ENCODE results near the gene FOXP1. TPM values are rescaled to one million over a fixed set of nuclear protein-coding genes. Genes with fewer than 3 reads are reported as not detected.

Gene FOXP1
- polyA plus RNA-seq, 1 donor from 2014 or later, result 5.6 TPM

DNA sequence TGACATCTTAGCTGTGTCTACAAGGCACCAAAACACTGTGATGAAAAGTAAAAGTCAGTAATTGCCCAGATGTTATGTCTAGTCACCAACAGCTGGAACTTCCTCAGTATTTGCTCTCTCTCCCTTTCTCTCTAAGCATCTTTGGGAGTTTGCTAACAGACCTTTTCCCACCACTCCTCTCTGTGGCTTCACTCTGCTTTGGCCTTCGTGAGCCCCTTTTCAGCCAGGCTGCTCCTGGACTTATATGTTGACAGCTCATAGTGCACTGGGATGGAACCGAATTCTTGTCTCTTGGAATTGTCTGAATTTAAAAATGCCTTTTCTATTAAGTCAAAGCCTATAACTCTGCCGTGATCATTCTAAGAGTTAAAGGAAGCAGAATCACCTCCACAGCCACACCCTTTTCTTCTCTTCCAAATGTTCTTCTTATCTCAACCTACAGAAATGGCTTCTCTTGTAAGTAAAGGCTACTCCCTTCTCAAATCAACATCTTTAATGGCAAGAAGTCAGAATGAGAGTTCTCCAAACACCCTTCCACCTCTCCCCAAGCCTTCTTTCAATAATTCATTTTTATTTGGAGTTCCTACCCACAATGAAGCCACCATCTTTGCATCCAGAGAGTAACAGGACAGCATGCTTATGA lies 17.2 kb upstream of the FOXP1 start:
- no peaks in the 10 kb centered on the region for H4K20me1 ChIP-seq (ENCODE audit: insufficient read depth)
- H2AFZ ChIP-seq (ENCODE audit: low read depth, low read length), result no peak overlapping the region
- H3K9me2 ChIP-seq (ENCODE audit: insufficient read depth, low read length), result no peaks in the 10 kb centered on the region
- no peaks in the 10 kb centered on the region for H3K9me3 ChIP-seq (ENCODE audit: low read length)
- no peak overlapping the region for H3K9ac ChIP-seq (ENCODE audit: low read length)
- TF ChIP-seq MXI1 (conservative IDR thresholded peaks at IDR 0.05; ENCODE audit: poor library complexity, severe bottlenecking), result no peak
- TF ChIP-seq RAD21 (conservative IDR thresholded peaks at IDR 0.05), result no peak
- TF ChIP-seq SMC3 (conservative IDR thresholded peaks at IDR 0.05; ENCODE audit: poor library complexity), result no peak
- TF ChIP-seq EP300 (conservative IDR thresholded peaks at IDR 0.05; ENCODE audit: poor library complexity, severe bottlenecking), result no peak
- TF ChIP-seq, protein P1, sequence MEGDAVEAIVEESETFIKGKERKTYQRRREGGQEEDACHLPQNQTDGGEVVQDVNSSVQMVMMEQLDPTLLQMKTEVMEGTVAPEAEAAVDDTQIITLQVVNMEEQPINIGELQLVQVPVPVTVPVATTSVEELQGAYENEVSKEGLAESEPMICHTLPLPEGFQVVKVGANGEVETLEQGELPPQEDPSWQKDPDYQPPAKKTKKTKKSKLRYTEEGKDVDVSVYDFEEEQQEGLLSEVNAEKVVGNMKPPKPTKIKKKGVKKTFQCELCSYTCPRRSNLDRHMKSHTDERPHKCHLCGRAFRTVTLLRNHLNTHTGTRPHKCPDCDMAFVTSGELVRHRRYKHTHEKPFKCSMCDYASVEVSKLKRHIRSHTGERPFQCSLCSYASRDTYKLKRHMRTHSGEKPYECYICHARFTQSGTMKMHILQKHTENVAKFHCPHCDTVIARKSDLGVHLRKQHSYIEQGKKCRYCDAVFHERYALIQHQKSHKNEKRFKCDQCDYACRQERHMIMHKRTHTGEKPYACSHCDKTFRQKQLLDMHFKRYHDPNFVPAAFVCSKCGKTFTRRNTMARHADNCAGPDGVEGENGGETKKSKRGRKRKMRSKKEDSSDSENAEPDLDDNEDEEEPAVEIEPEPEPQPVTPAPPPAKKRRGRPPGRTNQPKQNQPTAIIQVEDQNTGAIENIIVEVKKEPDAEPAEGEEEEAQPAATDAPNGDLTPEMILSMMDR (IDR thresholded peaks at IDR 0.05; ENCODE audit: poor library complexity, severe bottlenecking), result no peak
- no peak for TF ChIP-seq TAF1 (IDR thresholded peaks at IDR 0.05; ENCODE audit: low read depth)
- no peak for TF ChIP-seq EZH2 (IDR thresholded peaks at IDR 0.05; ENCODE audit: borderline replicate concordance, insufficient read depth, low read length, poor library complexity, severe bottlenecking)
- TF ChIP-seq, protein P2, sequence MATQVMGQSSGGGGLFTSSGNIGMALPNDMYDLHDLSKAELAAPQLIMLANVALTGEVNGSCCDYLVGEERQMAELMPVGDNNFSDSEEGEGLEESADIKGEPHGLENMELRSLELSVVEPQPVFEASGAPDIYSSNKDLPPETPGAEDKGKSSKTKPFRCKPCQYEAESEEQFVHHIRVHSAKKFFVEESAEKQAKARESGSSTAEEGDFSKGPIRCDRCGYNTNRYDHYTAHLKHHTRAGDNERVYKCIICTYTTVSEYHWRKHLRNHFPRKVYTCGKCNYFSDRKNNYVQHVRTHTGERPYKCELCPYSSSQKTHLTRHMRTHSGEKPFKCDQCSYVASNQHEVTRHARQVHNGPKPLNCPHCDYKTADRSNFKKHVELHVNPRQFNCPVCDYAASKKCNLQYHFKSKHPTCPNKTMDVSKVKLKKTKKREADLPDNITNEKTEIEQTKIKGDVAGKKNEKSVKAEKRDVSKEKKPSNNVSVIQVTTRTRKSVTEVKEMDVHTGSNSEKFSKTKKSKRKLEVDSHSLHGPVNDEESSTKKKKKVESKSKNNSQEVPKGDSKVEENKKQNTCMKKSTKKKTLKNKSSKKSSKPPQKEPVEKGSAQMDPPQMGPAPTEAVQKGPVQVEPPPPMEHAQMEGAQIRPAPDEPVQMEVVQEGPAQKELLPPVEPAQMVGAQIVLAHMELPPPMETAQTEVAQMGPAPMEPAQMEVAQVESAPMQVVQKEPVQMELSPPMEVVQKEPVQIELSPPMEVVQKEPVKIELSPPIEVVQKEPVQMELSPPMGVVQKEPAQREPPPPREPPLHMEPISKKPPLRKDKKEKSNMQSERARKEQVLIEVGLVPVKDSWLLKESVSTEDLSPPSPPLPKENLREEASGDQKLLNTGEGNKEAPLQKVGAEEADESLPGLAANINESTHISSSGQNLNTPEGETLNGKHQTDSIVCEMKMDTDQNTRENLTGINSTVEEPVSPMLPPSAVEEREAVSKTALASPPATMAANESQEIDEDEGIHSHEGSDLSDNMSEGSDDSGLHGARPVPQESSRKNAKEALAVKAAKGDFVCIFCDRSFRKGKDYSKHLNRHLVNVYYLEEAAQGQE (IDR thresholded peaks at IDR 0.05; ENCODE audit: borderline replicate concordance), result no peak
- no peak for TF ChIP-seq POLR2AphosphoS5 (IDR thresholded peaks at IDR 0.05)
- H3F3A ChIP-seq (ENCODE audit: insufficient read depth, low read length, poor library complexity, severe bottlenecking), result no peaks in the 10 kb centered on the region
- no peak overlapping the region for H3K27ac ChIP-seq (ENCODE audit: low read length)
- no peaks in the 10 kb centered on the region for H3K36me3 ChIP-seq (ENCODE audit: insufficient read depth, low read length)
- no peaks in the 10 kb centered on the region for H3K27me3 ChIP-seq (ENCODE audit: insufficient read depth, low read depth, low read length)
- H3K4me2 ChIP-seq (ENCODE audit: low read length), result no peak overlapping the region
- H3K79me2 ChIP-seq (replicated peaks; ENCODE audit: insufficient read depth, low read length), result no peaks in the 10 kb centered on the region
- H3K4me3 ChIP-seq (ENCODE audit: low read length), result no peak overlapping the region

DNA sequence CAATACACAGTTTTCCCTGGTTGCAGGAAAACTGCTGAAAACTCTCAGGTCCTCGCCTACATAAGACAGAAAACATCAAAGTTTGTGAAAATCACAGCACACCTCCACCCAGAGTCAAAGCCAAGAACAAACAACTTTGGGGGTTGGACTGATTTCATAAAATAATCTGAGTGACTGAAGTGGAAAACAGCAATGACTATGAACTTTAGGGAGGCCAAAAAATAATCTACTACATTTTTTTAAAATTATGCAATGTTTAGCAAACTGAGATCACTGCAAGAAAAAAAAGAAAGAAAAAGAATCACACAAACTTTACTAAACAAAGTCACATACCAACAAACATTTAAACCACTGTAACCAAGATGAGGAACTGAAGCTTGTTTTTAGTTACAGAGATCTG lies 15.9 kb upstream of the FOXP1 start:
- Histone ChIP-seq H3K4me2 (ENCODE audit: low read length) (no peak overlapping the region), H3K9me3 (ENCODE audit: low read length) (no peaks in the 10 kb centered on the region), H3K36me3 (ENCODE audit: insufficient read depth, low read length) (no peaks in the 10 kb centered on the region), H3K27me3 (ENCODE audit: insufficient read depth, low read depth, low read length) (no peaks in the 10 kb centered on the region), H3F3A (ENCODE audit: insufficient read depth, low read length, poor library complexity, severe bottlenecking) (no peaks in the 10 kb centered on the region), H3K4me3 (ENCODE audit: low read length) (no peak overlapping the region), H2AFZ (ENCODE audit: low read depth, low read length) (no peak overlapping the region), H3K9me2 (ENCODE audit: insufficient read depth, low read length) (no peaks in the 10 kb centered on the region), H3K9ac (ENCODE audit: low read length) (no peak overlapping the region), H3K27ac (ENCODE audit: low read length) (no peak overlapping the region), H3K79me2 (replicated peaks; ENCODE audit: insufficient read depth, low read length) (no peaks in the 10 kb centered on the region), H4K20me1 (ENCODE audit: insufficient read depth) (no peaks in the 10 kb centered on the region)
- TF ChIP-seq SMC3 (conservative IDR thresholded peaks at IDR 0.05; ENCODE audit: poor library complexity) (no peak), MXI1 (conservative IDR thresholded peaks at IDR 0.05; ENCODE audit: poor library complexity, severe bottlenecking) (no peak), TAF1 (IDR thresholded peaks at IDR 0.05; ENCODE audit: low read depth) (no peak), RAD21 (conservative IDR thresholded peaks at IDR 0.05) (no peak), POLR2AphosphoS5 (IDR thresholded peaks at IDR 0.05) (no peak), EZH2 (IDR thresholded peaks at IDR 0.05; ENCODE audit: borderline replicate concordance, insufficient read depth, low read length, poor library complexity, severe bottlenecking) (no peak), EP300 (conservative IDR thresholded peaks at IDR 0.05; ENCODE audit: poor library complexity, severe bottlenecking) (no peak)
- TF ChIP-seq, protein P2 (IDR thresholded peaks at IDR 0.05; ENCODE audit: borderline replicate concordance), result no peak
- TF ChIP-seq, protein P1 (IDR thresholded peaks at IDR 0.05; ENCODE audit: poor library complexity, severe bottlenecking), result no peak
